HCT116 (cell line): ENCODE results near the gene CEP20. TPM values are rescaled to one million over a fixed set of nuclear protein-coding genes. Genes with fewer than 3 reads are reported as not detected.

ENCODE experiments used
- ATAC-seq: fragments of 200-7000 bp; cut with Tn5 transposase; 2 replicates; pipeline ENCODE4 v1.9.1; 2020; ENCODE audit warnings: mild to moderate bottlenecking, moderate library complexity
- BruUV-seq: library from RNA; stranded (reverse); fragments of 400-500 nt; replicated peaks from 2 replicates; lab custom pipeline; 2021; lab: Mats Ljungman, UMichigan
- CTCF ChIA-PET: fragments of 300-600 bp; sonication (Branson Sonifier 250); formaldehyde crosslinking; loops from one replicate; lab custom pipeline; 2021; ENCODE audit warnings: antibody characterized with exemption; lab: Charles Lee
- POLR2A ChIA-PET: fragments of 300-600, 350-600 bp; sonication (Branson Sonifier 250); formaldehyde crosslinking; loops from one replicate; lab custom pipeline; 2021; ENCODE audit warnings: antibody characterized with exemption; lab: Charles Lee
- RAD21 ChIA-PET, 2 experiments: fragments of 300-600 bp; sonication (Branson Sonifier 250); formaldehyde crosslinking; loops; one replicate each; lab custom pipeline; 2023; ENCODE audit warnings: low total read pairs in 2 of 2; ENCODE audit not compliant: uncharacterized antibody in 2 of 2, unreplicated experiment in 2 of 2, low non-redundant PET in 1 of 2; lab: Charles Lee
- DNase-seq: peaks from one replicate; pipeline ENCODE4 v3.0.0-alpha.2; 2010; ENCODE audit warnings: low read depth, low spot score
- H2AFZ ChIP-seq: fragments of 200-600 bp; shearing (Covaris generic), sonication (generic); 2 replicates; pipeline ENCODE4 v1.6.1; 2017; ENCODE audit warnings: low read depth, mixed run types, mixed read lengths, antibody characterized with exemption, low read length; ENCODE audit not compliant: poor library complexity, severe bottlenecking
- H3K27ac ChIP-seq: 2 replicates; pipeline ENCODE4 v1.5.1; 2012; ENCODE audit warnings: low read depth, low read length
- H3K27me3 ChIP-seq: fragments of 200-600 bp; sonication (generic); 2 replicates; pipeline ENCODE4 v1.6.1; 2016; ENCODE audit warnings: mixed run types, low read length, mixed read lengths; ENCODE audit not compliant: insufficient read depth
- H3K36me3 ChIP-seq, 2 experiments: fragments of 200-500 bp in 1 of 2; fragments of 200-600 bp in 1 of 2; sonication (Bioruptor generic) in 1 of 2; sonication (generic) in 1 of 2; 2 replicates each; pipeline versions ENCODE4 v1.5.1 to v1.6.1; 2014 to 2016; ENCODE audit warnings: low read length in 2 of 2, inconsistent platforms in 1 of 2, mixed read lengths in 1 of 2, mixed run types in 1 of 2; ENCODE audit not compliant: insufficient read depth in 2 of 2, control insufficient read depth in 1 of 2
- H3K4me1 ChIP-seq, 2 experiments: fragments of 200-600 bp in 1 of 2; sonication (generic) in 1 of 2; 2 replicates each; pipeline versions ENCODE4 v1.5.1 to v1.6.1; 2012 to 2017; ENCODE audit warnings: low read length in 2 of 2, inconsistent platforms in 1 of 2, mild to moderate bottlenecking in 1 of 2, mixed read lengths in 1 of 2, mixed run types in 1 of 2, moderate library complexity in 1 of 2; ENCODE audit not compliant: insufficient read depth in 2 of 2, control insufficient read depth in 1 of 2
- H3K4me2 ChIP-seq: fragments of 200-600 bp; sonication (generic); 2 replicates; pipeline ENCODE4 v1.6.1; 2017; ENCODE audit warnings: mixed run types, low read length, mixed read lengths
- H3K4me3 ChIP-seq, 2 experiments: fragments of 200-600 bp in 1 of 2; sonication (generic) in 1 of 2; replicated peaks in 1 of 2; 2 replicates each; pipeline ENCODE4 v1.5.1; 2011 to 2016; ENCODE audit warnings: low read length in 2 of 2, control low read depth in 1 of 2, low read depth in 1 of 2, mild to moderate bottlenecking in 1 of 2, mixed read lengths in 1 of 2, mixed run types in 1 of 2
- H3K79me2 ChIP-seq: fragments of 200-600 bp; sonication (generic); 2 replicates; pipeline ENCODE4 v1.6.1; 2017; ENCODE audit warnings: mild to moderate bottlenecking, mixed run types, low read length, moderate library complexity, mixed read lengths; ENCODE audit not compliant: insufficient read depth
- H3K9ac ChIP-seq: fragments of 200-600 bp; sonication (generic); 2 replicates; pipeline ENCODE4 v1.6.1; 2016; ENCODE audit warnings: low read length, mixed read lengths
- H3K9me2 ChIP-seq: fragments of 200-600 bp; sonication (generic), shearing (Covaris generic); 2 replicates; pipeline ENCODE4 v1.6.1; 2017; ENCODE audit warnings: mixed run types, mild to moderate bottlenecking, moderate library complexity; ENCODE audit not compliant: insufficient read depth
- H3K9me3 ChIP-seq, 2 experiments: fragments of 200-500 bp in 1 of 2; fragments of 200-600 bp in 1 of 2; sonication (Bioruptor generic) in 1 of 2; sonication (generic) in 1 of 2; 2 replicates each; pipeline ENCODE4 v1.6.1; 2014 to 2017; ENCODE audit warnings: low read length in 2 of 2, mixed read lengths in 2 of 2, inconsistent platforms in 1 of 2, low read depth in 1 of 2, mild to moderate bottlenecking in 1 of 2, mixed run types in 1 of 2, moderate library complexity in 1 of 2; ENCODE audit not compliant: control insufficient read depth in 1 of 2, insufficient read depth in 1 of 2
- H4K20me1 ChIP-seq: fragments of 200-600 bp; sonication (generic), shearing (Covaris generic); 2 replicates; pipeline ENCODE4 v1.6.1; 2017; ENCODE audit warnings: mixed run types, mild to moderate bottlenecking, moderate library complexity; ENCODE audit not compliant: insufficient read depth
- CBX3 ChIP-seq: IDR thresholded peaks from 2 replicates; pipeline ENCODE4 v1.6.1; 2012; ENCODE audit warnings: low read depth
- EZH2phosphoT487 ChIP-seq: fragments of 200-600 bp; IDR thresholded peaks from 2 replicates; pipeline ENCODE4 v1.6.1; 2018; ENCODE audit warnings: antibody characterized with exemption, borderline replicate concordance
- FOSL1 ChIP-seq: IDR thresholded peaks from 2 replicates; pipeline ENCODE4 v1.6.1; 2012; ENCODE audit warnings: low read depth
- JUND ChIP-seq: IDR thresholded peaks from 2 replicates; pipeline ENCODE4 v1.6.1; 2012
- POLR2A ChIP-seq: IDR thresholded peaks from 2 replicates; pipeline ENCODE4 v1.7.0; 2011; ENCODE audit warnings: borderline replicate concordance; ENCODE audit not compliant: insufficient read depth, insufficient read length; ENCODE audit errors: extremely low read depth
- POLR2AphosphoS5 ChIP-seq: IDR thresholded peaks from 2 replicates; pipeline ENCODE4 v1.6.1; 2011; ENCODE audit warnings: mild to moderate bottlenecking, low read depth, low read length, moderate library complexity
- RAD21 ChIP-seq: IDR thresholded peaks from 2 replicates; pipeline ENCODE4 v1.6.1; 2012; ENCODE audit warnings: low read depth, mild to moderate bottlenecking
- SIN3A ChIP-seq: IDR thresholded peaks from 2 replicates; pipeline ENCODE4 v1.6.1; 2012; ENCODE audit warnings: low read depth
- SP1 ChIP-seq: IDR thresholded peaks from 2 replicates; pipeline ENCODE4 v1.6.1; 2012; ENCODE audit warnings: low read depth
- TCF7L2 ChIP-seq: IDR thresholded peaks from 2 replicates; pipeline ENCODE4 v1.7.0; 2011; ENCODE audit warnings: borderline replicate concordance, inconsistent platforms; ENCODE audit not compliant: insufficient read depth, insufficient read length; ENCODE audit errors: extremely low read depth
- YY1 ChIP-seq: IDR thresholded peaks from 2 replicates; pipeline ENCODE4 v1.6.1; 2011; ENCODE audit warnings: low read length, low read depth, moderate library complexity, mild to moderate bottlenecking; ENCODE audit not compliant: insufficient replicate concordance; ENCODE audit errors: extremely low read depth
- ZFX ChIP-seq: fragments of 450-650 bp; IDR thresholded peaks from 2 replicates; pipeline ENCODE4 v1.6.1; 2017
- intact Hi-C: fragments of 100-400 bp; cut with micrococcal nuclease; formaldehyde crosslinking; loops from 2 replicates; pipeline ENCODE4 v1.10.0; 2022
- total RNA-seq: library from RNA; stranded (reverse); gene quantifications from one replicate; pipeline ENCODE4 v1.2.1, GENCODE V29; 2021; ENCODE audit not compliant: unreplicated experiment
- TF ChIP-seq, protein P1 (sequence below): IDR thresholded peaks from 2 replicates; pipeline ENCODE4 v1.6.1; 2012
- TF ChIP-seq, protein P2 (sequence below), 3 experiments: fragments of 200-600 bp in 1 of 3; sonication (generic) in 1 of 3; IDR thresholded peaks in 2 of 3; conservative IDR thresholded peaks in 1 of 3; 2 replicates each; pipeline ENCODE4 v1.5.1; 2012 to 2017; ENCODE audit warnings: low read depth in 2 of 3, low read length in 2 of 3, antibody characterized with exemption in 1 of 3, borderline replicate concordance in 1 of 3, control low read depth in 1 of 3, mild to moderate bottlenecking in 1 of 3, mixed read lengths in 1 of 3, mixed run types in 1 of 3, moderate library complexity in 1 of 3; ENCODE audit not compliant: insufficient read depth in 1 of 3
- TF ChIP-seq, protein P3 (sequence below): IDR thresholded peaks from 2 replicates; pipeline ENCODE4 v1.6.1; 2012; ENCODE audit warnings: low read depth

The CEP20 gene
- total RNA-seq, 1 experiment from 2014 or later, result 67.7 TPM

DNA sequence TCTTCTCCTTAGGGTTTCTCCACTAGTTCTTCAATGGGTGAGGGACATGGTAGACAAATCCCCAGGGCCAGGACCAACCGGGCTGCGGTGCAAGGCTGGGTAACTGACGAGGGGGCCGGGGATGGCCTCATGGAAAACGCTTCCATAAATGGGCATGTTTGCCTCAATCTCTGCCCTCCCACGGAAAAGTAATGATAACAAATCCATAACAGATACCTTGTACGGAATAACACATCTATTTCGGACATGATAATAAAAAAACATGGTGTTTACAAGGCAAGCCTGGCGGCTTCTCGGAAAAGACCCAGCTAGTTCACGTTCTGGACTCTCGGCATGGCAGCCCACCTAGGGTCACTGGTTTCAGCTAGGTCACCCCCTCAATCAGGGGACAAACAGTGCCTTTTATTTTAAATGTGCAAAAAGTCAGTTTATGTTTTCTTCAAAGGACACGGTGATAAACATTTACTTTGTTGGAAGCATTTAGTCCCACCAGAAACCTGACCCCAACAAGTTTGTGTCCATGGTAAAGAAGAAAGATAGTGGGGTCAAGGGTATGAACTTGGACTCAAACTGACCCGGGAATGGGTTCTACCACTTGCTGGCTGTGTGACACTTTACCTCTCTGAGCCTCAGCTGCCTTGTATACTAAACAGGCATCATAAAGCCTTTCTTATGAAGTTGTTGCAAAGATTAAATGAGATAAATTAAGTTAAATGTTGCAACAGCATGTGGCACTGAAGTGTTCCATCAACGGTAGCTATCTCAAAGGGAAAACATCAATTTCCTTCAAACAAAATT, 33.3 kb downstream of the CEP20 start:
- H3K79me2 ChIP-seq, result no peaks in the 10 kb centered on the region
- no peak overlapping the region for H2AFZ ChIP-seq
- intact Hi-C loops, result no loop called here
- H3K9ac ChIP-seq, result no peak overlapping the region
- TF ChIP-seq YY1 (no peak), EZH2phosphoT487 (no peak), JUND (no peak), TCF7L2 (no peak), ZFX (no peak), RAD21 (no peak), POLR2A (no peak), SP1 (no peak), FOSL1 (no peak), SIN3A (no peak), POLR2AphosphoS5 (no peak), CBX3 (no peak)
- TF ChIP-seq, protein P1, sequence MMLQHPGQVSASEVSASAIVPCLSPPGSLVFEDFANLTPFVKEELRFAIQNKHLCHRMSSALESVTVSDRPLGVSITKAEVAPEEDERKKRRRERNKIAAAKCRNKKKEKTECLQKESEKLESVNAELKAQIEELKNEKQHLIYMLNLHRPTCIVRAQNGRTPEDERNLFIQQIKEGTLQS, result no peak
- TF ChIP-seq, protein P2, sequence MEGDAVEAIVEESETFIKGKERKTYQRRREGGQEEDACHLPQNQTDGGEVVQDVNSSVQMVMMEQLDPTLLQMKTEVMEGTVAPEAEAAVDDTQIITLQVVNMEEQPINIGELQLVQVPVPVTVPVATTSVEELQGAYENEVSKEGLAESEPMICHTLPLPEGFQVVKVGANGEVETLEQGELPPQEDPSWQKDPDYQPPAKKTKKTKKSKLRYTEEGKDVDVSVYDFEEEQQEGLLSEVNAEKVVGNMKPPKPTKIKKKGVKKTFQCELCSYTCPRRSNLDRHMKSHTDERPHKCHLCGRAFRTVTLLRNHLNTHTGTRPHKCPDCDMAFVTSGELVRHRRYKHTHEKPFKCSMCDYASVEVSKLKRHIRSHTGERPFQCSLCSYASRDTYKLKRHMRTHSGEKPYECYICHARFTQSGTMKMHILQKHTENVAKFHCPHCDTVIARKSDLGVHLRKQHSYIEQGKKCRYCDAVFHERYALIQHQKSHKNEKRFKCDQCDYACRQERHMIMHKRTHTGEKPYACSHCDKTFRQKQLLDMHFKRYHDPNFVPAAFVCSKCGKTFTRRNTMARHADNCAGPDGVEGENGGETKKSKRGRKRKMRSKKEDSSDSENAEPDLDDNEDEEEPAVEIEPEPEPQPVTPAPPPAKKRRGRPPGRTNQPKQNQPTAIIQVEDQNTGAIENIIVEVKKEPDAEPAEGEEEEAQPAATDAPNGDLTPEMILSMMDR (IDR thresholded peaks at IDR 0.05 in 2 of 3, conservative IDR thresholded peaks at IDR 0.05 in 1 of 3; ENCODE audit: borderline replicate concordance in 1 of 3, insufficient read depth in 1 of 3, low read depth in 2 of 3, low read length in 2 of 3), result no peak
- TF ChIP-seq, protein P3, sequence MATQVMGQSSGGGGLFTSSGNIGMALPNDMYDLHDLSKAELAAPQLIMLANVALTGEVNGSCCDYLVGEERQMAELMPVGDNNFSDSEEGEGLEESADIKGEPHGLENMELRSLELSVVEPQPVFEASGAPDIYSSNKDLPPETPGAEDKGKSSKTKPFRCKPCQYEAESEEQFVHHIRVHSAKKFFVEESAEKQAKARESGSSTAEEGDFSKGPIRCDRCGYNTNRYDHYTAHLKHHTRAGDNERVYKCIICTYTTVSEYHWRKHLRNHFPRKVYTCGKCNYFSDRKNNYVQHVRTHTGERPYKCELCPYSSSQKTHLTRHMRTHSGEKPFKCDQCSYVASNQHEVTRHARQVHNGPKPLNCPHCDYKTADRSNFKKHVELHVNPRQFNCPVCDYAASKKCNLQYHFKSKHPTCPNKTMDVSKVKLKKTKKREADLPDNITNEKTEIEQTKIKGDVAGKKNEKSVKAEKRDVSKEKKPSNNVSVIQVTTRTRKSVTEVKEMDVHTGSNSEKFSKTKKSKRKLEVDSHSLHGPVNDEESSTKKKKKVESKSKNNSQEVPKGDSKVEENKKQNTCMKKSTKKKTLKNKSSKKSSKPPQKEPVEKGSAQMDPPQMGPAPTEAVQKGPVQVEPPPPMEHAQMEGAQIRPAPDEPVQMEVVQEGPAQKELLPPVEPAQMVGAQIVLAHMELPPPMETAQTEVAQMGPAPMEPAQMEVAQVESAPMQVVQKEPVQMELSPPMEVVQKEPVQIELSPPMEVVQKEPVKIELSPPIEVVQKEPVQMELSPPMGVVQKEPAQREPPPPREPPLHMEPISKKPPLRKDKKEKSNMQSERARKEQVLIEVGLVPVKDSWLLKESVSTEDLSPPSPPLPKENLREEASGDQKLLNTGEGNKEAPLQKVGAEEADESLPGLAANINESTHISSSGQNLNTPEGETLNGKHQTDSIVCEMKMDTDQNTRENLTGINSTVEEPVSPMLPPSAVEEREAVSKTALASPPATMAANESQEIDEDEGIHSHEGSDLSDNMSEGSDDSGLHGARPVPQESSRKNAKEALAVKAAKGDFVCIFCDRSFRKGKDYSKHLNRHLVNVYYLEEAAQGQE, result no peak
- TF ChIP-seq, all 23 proteins: peak for 0
- ATAC-seq (no peak), DNase-seq (no peak)
- Histone ChIP-seq H4K20me1 (no peaks in the 10 kb centered on the region), H3K27me3 (no peaks in the 10 kb centered on the region), H3K36me3 (no peaks in the 10 kb centered on the region), H3K9me2 (no peaks in the 10 kb centered on the region), H3K4me1 (no peaks in the 10 kb centered on the region), H3K27ac (no peak overlapping the region), H3K4me3 (no peak overlapping the region), H3K4me2 (no peak overlapping the region), H3K9me3 (no peaks in the 10 kb centered on the region)
- CTCF ChIA-PET, result no interaction called here
- RAD21 ChIA-PET, result no interaction called here
- BruUV-seq, result no TSS peak
- POLR2A ChIA-PET, result no interaction called here
